ENCODE results near the gene CAB39.

DNA sequence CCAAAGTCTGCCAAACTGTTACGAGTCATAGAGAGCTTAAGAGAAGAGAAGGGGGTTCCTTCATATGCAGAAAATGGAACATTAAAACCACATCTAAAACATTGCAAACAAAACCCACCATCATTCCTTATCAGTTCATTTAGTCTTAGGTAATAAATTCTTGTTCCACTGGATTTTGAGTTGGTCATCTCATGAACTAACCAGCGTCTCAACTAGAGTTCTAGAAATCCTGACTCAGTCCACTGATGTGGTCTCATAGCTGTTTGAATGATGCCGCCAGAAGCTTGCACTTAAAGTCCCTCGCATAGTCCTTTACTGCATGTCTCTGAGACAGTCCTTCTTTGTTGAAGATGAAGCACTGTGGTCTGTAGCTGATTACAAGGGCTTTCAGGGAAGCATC is 15.0 kb upstream of the CAB39 start:
- TF ChIP-seq CTCF (IDR thresholded peaks at IDR 0.05) (no peak), POLR2A (IDR thresholded peaks at IDR 0.05) (no peak)
